HPDE6-E6E7 (cell line): ENCODE measurements around the gene WDR5.
"Not testable (repeated sequence)": the region's sequence is repeated elsewhere in the genome, so short reads cannot be mapped to it uniquely, and the experiment has no call there.

Experiments
- DNase-seq: peaks from one replicate; pipeline ENCODE4 v3.0.0; 2011; ENCODE audit warnings: missing footprints; ENCODE audit errors: extremely low spot score

The WDR5 gene

DNA sequence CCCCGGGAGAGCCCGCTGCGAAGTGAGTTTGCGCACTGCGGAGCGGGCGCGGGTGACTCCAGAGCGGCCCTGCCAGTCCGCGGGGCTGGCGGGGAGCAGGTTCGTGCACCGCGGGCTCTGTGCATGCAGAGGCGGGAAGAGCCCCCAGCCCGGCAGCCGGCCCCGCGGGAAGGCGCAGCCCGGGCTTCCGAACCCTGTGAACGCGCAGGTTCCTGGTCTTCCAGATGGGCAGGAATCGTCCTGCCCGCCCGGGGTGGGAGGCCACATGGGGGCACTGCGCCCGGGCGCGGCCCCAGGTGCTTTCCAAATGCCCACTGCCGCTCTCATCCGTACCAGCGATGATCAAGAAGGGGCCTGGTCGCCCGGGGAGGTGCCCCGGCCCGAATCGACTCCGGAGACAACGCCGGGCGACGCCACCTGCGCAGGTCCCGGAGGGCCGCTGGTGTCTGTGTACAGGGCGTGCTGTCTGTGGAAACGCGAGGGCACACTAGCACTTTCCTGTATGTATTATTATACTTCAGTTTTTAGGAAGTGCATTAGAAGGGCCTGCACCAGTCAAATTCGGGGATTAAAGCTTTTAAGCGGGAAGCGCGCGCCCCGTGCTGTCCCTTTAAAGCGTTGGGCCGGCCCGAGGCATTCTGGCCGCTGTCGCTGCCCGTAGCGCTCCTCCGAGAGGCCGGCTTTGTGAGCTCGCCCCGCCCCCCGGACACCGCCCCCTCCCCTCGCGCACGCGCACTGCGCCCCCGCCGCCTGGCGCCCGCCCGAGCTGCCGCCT, at the start of gene WDR5:
TSS of gene WDR5 (plus strand) at position 740 of the 775 bp plus-strand sequence. CDS start 3,796 bp downstream, outside the sequence.
- DNase-seq, result peak; percentile 94

DNA sequence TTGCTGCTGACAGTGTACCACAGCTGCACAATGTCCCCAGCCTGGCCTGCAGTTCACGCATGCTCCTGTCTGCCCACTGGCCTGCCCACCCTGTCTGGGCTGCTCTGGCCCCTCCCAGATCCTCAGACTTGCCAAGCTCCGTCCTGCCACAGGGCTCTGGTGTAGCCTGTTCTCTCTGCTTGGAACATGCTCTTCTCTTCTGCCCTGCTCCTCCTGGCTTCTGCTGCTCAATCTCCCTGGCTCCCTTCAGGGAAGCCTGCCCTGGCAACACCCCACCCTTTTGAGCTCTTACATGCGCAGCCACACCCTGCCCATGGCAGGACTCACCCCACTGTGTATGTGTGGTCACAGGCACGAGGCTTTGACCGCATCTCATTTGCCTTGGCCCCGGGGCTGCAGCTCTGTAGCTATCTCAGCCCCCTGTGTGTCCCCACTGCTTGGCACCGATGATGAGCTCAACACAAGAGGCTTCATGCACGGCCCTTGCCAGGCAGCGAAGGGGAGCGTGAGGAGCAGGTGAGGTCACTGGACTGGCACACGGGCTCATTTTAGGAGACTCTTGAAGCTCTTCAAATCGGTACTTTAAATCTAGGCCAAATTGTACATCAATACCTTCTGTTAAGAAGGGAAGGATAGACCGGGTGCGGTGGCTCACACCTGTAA, 47.7 kb upstream of the WDR5 start:
- no peak for DNase-seq

DNA sequence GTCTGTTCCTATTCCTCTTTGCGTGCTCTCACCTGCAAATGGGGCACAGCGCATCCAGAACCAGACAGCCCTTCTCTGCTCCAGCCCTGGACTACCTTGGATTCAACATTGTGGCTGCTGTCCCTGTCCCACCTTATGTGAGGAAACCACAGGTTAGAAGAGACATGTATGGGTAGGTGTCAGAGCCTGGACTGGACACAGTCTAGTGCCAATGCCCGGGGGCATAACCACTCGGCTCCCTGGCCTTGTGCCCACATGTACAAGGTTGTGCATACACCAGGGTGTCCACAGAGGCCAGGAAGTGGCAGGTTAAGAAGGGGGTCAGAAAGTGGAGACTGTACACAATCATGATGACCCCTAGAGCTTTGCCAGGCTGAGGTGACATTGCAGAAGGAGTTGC, 45.9 kb upstream of the WDR5 start:
- no peak for DNase-seq

DNA sequence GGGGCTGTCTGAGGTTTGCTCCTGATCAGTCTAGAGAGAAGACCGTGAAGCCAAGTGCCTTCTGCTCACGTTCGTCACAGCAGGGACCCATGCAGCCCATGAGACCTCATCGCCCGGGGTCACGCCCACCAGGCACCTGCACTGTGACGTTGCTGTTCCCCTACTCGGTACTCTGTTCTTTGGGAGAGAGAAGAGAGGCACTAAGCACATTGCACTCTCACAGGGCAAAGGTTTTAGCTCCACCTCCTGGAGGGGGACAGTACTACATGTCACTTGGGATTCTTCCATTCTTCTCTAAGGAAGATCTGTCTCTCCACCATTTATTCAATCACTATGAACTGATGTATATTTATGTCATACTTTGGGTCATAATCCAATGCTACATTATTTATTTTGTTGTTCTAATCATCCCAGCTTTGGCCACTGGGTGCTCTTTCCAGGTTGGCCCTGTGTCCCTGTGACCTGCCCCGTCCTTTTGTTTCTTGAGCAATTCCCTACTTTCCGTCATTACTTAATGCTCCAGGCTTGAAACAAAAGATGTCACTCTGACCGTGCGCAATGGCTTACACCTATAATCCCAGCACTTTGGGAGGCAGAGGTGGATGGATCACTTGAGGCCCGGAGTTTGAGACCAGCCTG, 36.6 kb upstream of the WDR5 start:
- peak; percentile 39 for DNase-seq

DNA sequence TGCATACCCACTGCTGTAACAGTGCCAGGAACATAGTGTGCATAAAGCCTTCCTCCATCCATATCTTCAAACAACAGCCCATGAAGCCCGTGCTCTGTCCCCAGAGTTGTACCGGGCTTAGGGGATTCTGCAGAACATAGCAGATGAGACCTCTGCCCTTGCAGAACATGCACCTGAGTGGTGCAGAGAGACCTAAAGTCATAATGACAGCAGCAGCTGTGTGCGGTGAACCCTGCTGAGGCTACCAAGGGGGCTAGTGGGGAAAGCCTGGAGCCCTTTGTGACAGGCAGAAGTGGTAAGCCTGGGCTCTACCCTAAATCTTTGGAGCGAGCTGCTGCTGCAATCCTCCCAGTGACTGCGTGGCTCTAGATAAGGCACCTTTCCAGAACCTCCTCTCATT, 35.8 kb upstream of the WDR5 start:
- no peak for DNase-seq

DNA sequence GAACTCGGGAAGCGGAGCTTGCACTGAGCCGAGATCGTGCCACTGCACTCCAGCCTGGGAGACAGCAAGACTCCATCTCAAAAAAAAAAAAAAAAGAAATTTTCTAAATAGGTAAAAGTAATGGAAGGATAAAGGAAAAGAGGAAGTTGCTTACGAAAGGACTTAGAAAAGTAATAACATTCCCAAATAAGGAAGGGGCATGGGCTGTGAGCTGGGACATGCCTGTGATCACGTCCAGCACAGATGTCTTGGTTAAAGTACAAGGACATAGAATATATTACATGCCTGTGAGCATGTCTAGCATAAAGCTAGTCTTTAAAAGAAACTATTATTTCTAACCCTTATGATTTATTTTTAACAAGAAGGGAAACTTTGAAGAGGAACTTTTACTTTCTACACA, 34.7 kb upstream of the WDR5 start:
- DNase-seq, result not testable (repeated sequence)

DNA sequence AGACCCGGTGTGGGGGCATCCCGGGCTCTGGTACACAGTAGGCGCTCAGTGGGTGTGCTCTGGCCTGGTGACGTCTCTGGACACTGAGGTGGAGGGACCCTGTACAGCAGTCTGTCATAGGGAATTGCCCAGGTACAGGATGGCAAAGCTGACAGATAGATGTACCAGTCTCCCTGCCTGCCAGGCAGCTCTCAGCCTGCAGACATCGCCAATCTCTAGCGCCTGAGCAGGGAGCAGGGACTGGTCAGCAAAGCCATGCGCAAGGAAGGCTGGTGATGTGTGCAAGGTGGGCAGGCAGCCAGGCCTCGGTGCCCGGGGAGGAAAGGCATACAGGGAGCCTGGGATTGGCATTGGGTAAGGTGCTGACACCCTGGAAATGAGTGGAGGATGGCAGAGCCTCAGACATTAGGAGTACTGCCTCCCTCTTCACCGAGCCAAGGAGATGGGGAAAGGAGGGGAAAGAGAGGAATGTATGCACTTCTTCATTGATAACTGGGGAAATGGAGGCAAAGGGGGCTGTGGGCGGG, 34.2 kb upstream of the WDR5 start:
- DNase-seq, result no peak

DNA sequence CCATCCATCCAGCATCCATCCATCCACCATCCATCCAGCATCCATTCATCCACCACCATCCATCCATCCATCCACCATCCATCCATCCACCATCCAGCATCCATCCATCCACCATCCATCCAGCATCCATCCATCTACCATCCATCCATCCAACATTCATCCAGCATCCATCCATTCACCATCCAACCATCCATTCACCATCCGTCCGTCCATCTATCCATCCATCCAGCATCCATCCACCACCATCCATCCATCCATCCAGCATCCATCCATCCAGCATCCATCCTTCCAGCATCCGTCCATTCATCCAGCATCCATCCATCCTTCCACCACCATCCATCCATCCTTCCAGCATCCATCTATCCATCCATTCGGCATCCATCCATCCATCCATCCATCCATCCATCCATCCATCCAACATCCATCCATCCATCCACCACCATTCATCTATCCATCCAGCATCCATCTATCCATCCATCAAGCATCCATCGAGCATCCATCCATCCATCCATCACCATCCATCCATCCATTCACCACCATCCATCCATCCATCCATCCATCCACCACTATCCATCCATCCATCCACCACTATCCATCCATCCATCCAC, 32.4 kb upstream of the WDR5 start:
- DNase-seq, result no peak

DNA sequence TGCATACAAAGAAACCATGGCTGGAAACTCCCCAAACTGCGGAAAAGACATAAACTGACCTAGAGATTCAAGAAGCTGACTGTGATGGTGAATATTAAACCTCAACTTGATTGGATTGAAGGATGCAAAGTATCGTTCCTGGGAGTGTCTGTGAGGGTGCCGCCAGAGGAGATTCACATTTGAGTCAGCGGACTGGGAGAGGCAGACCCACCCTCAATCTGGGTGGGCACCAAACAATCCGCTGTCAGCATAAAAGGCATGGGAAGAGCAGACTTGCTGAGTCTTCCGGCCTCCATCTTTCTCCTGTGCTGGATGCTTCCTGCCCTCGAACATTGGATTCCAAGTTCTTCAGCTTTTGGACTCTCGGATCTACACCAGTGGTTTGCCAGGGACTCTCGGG, 24.8 kb upstream of the WDR5 start:
- DNase-seq, result no peak

DNA sequence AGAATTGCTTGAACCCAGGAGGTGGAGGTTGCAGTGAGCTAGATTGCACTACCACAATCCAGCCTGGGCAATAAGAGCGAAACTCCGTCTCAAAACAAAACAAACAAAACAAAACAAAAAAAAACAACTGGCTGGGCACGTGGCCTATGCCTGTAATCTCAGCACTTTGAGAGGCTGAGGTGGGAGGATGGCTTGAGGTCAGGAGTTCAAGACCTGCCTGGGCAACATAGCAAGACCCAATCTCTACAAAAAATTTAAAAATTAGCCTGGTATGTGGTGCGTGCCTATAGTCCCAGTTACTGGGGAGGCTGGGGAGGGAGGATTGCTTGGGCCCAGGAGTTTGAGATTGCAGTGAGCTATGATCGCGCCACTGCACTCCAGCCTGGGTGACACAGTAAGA, 23.3 kb upstream of the WDR5 start:
- no peak for DNase-seq

DNA sequence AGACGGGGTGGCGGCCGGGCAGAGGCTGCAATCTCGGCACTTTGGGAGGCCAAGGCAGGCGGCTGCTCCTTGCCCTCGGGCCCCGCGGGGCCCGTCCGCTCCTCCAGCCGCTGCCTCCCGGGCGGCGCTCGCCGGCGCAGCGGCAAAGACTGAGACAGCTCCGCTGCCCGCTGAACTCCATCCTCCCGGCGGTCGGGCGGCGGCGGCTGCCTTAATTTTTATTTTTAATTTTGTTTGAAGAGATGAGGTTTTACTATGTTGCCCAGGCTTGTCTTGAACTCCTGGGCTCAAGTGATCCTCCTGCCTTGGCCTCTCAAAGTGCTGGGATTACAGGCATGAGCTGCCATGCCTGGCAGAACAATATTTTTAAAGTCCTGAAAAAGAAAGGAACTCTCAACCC, 16.9 kb upstream of the WDR5 start:
- not testable (repeated sequence) for DNase-seq

DNA sequence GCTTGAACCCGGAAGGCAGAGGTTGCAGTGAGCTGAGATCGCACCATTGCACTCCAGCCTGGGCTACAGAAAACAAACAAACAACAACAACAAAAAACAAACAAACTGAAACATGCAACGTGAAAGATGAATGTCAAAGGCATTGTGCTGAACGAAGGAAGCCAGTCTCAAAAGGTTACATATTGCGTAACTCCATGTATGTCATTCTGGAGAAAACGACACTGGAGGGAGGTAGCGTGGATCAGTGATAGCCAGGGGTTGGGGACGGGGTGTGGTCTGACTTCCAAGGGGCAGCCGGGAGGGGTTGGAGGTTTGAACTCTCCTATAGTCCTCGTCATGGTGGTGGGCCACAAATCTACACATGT, 12.1 kb upstream of the WDR5 start:
- DNase-seq, result no peak

DNA sequence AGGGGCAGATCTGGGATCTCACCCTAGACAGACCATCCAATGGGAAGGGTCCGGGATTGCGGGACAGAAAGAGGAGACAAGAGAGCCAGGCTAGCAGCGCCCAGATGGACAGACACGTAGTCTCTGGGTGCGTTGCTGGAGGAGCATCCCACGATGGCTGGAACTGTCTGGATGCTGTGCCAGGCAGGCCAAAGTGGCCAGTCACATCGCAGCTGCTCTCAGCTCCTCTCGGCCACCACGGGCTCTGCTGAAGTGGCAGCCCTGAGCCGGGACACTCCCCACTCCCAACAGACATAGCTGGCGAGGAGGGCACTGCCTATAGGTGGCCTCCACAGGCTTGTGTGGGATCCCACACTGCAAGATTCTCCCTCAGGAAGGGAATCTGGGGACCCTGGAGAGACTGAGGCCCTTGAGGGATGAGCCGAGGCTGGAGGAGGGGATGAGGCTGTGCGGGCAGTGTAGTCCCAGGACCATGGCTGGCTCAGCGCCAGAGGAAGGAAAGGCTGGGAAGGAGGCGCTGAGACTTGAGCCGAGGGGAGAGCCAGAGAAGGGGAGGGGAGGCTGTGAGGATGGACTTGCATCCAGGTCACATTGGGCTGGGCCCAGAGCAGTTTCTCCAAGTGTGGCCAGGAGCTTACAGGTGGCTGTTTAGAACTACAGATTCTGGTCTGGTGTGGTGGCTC, 10.3 kb upstream of the WDR5 start:
- no peak for DNase-seq

DNA sequence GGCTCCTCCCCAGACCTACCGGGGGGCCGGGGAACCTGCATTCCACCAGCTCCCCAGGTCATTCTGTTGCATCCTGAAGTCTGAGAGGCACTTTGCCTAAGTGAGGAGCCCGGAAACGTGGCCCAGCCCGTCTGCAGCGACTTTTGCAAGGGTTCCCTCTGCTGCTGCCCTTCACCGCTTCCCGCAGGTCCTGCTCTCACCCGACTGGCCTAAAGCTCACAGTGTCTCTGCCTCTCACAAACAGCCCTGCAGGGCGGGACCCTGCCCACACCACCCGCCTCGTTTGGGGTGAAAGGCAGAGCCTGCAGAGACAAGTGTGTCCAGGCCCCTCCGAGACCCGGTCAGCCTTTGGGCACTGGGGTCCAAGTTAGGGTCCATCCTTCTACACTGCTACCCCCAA, 9.5 kb upstream of the WDR5 start:
- DNase-seq, result no peak

DNA sequence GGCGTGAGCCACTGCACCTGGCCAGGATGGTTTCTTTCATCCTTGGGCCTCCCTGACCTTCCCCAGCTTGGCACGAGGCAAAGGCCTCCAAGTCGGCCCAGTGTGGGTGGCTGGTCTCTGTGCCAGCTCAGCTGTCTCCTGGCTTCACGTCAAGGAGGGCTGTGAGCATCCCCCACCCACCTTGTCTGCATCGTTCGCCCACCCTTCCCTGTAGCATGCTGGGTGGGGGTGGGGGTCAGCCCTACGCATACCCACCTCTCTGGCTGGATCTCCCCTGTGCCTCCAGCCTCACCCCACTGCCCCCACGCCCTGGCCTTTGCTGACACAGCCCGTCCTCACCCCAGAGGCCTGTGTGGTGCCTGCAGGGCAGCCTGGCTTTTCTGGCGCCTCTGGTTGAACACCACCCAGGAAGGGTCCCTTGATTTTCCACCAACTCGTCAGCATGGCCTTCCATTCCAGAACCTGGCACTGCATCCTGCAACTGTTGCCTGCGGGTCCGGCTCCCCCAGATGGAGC, 8.8 kb upstream of the WDR5 start:
- no peak for DNase-seq

DNA sequence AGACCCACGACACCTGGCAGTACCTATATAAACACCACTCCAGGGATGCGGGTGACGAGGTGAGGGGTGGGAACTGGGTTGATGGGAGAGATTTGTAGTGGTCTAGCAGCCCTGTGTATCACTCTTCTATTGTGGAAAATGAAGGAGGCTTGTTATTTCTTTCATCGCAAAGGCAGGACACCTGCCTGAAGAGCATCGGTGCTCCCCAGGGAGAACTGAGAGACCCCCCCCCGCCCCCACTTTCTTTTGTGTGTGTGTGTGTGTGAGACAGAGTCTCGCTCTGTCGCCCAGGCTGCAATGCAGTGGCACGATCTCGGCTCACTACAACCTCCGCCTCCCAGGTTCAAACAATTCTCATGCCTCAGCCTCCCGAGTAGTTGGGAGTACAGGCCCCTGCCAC, 8.3 kb upstream of the WDR5 start:
- DNase-seq, result no peak

DNA sequence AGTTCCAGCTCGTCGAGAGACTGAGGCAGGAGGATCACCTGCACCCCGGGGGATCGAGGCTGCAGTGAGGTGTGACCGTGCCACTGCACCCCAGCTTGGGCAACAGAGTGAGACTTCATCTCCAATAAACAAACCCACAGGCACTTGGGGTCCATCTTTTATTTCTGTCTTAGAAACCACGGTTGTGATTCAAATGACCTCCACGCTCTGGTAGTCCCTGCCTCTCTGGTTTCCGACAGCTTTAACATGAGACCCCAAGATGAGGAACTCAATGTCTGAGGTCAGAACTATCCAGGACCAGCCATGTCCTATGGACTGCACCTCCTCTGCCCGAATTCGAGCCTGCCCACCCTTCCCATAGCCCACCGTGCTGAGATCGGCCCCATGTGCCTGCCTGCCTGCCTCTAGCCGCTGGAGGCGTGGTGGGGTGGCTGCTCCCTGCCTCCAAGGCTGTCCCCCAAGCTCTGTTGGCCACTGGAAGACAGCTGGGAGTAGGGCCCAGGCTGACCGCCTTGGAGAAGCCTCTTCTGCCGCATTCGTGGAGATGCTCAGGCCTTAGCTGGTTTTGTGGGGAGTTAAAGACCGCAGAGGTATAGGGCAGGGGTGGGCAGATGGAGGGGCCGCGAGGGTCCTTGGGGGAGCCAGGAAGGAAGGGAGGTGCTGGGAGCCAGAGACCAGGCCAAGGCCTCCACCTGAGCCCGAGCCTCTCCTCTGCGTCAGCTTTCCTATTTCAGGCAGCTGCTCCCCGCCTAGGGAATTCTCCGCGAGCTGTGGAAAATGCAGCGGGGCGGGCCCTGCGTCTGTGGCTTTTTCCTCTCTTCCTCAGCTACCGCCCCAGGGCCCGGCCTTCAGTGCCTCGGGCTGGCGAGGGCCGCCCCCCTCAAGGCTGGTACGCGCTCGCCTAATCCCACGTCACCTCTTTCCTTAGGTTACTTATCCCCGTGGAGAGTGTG, 6.9 kb upstream of the WDR5 start:
- DNase-seq, result no peak

DNA sequence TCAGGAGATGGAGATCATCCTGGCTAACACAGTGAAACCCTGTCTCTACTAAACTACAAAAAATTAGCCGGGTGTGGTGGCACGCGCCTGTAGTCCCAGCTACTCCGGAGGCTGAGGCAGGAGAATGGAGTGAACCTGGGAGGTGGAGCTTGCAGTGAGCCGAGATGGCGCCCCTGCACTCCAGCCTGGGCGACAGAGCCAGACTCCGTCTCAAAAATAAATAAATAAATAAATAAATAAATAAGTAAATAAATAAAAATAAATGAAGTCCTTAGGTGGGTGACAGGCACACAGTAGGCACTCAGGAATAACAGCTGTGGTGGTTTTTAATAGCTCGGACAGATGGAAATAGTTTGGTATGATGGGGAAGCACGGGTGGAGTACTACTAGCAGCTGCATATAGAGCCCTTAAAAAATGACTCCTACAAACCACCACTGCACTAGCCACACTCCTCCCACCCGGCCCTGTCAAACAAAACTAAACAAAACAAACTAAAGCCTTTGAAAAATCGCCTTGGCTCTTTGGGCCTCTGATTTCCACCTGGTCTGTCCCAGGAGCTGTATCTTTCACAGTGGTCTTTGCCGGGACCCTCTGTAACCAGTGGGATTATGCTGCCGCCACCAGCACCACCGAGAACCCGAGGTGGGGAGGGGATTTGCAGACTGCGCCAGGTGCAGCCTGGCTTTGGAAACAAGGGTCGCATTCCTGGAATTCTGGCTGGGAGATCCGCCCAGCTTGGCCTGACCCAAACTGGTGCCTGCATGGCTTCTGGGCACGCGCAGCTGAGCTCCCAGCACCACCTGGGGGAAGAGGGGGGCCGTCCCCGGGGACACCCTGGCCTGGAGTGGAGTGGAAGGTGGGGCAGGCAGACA, 5.1 kb upstream of the WDR5 start:
- DNase-seq, result no peak

DNA sequence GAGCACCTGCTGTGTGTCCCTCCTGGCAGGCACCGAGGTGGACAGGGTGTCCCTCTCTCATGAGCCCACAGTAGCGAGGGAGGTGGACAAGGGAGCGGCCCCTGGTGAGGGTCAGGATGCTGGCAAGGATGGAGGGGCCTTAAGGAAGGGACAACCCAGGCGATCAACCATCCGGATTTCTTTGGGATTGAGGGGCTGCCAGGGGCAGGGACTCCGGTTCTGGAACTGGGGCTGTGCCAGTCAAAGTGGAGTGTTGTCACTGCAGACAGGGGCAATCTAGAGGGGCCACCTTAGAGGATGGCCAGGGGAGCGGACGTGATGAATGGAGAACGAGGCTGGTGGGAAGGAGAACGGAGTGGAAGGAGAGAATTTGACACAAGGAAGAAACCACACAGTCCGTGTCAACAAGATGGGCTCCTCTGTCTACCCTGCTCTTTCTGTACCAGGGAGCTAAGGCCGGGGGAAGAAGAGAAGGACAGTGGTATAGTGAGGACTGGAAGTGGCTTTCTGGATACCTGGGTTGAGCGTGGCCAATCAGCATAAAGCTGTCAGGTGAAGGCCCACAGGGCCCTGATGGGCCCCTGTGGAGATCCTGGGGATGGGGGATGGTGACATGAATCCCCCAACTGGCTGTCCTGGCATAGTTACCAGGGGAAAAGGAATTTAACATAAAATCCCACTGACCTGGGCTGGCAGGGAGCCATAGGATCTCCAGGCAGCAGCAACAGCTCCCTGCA, 4.2 kb upstream of the WDR5 start:
- no peak for DNase-seq
